K562 (cell line): Measurements from ENCODE around the gene PLEKHM3. TPM values are rescaled to one million over a fixed set of nuclear protein-coding genes. Genes with fewer than 3 reads are reported as not detected.

Source experiments
- ATAC-seq: fragments of 200-7000 bp; cut with Tn5 transposase; 3 replicates; pipeline ENCODE4 v1.9.1; 2020; ENCODE audit warnings: moderate library complexity
- BruUV-seq: library from RNA; stranded (reverse); fragments of 400-500 nt; replicated peaks from 2 replicates; lab custom pipeline; 2021; lab: Mats Ljungman, UMichigan
- CTCF ChIA-PET: fragments of 300-600 bp; formaldehyde crosslinking; extraction: SDS; loops from one replicate; lab custom pipeline; 2021; ENCODE audit warnings: low intra/inter-chr PET ratio; lab: Yijun Ruan, JAX
- POLR2A ChIA-PET: fragments of 300-600, 350-650 bp; sonication (Branson Sonifier 250); formaldehyde crosslinking; extraction: SDS; loops from one replicate; lab custom pipeline; 2021; ENCODE audit warnings: antibody characterized with exemption, inconsistent platforms; lab: Yijun Ruan, JAX
- DNase-seq, 4 experiments: peaks; one replicate each; pipeline versions ENCODE4 v3.0.0 to v3.0.0-alpha.2; 2011 to 2018; ENCODE audit warnings: low spot score in 3 of 4, mixed read lengths in 3 of 4; ENCODE audit errors: extremely low read depth in 1 of 4
- FAIRE-seq: peaks from 2 replicates; lab custom pipeline; 2011; peaks lifted over from hg19 to GRCh38; lab: Jason Lieb, UNC
- H2AFZ ChIP-seq: 2 replicates; pipeline ENCODE4 v1.6.0; 2011; ENCODE audit warnings: low read depth, low read length, control low read depth, inconsistent platforms
- H3K27ac ChIP-seq: fragments of 200-600 bp; 3 replicates; pipeline ENCODE4 v1.8.0; 2011; ENCODE audit warnings: low read depth, mild to moderate bottlenecking, control low read depth, inconsistent platforms, low read length, moderate library complexity, mixed read lengths; ENCODE audit errors: extremely low read depth
- H3K27me3 ChIP-seq, 2 experiments: fragments of 300-600 bp in 1 of 2; 2 replicates in 1 of 2; 3 replicates in 1 of 2; pipeline versions ENCODE4 v1.6.0 to v1.8.0; 2011; ENCODE audit warnings: inconsistent platforms in 2 of 2, low read length in 2 of 2, mild to moderate bottlenecking in 1 of 2, mixed read lengths in 1 of 2, moderate library complexity in 1 of 2; ENCODE audit not compliant: control insufficient read depth in 2 of 2, insufficient read depth in 2 of 2
- H3K36me3 ChIP-seq: fragments of 300-600 bp; 3 replicates; pipeline ENCODE4 v1.8.0; 2011; ENCODE audit warnings: mild to moderate bottlenecking, low read length, inconsistent platforms; ENCODE audit not compliant: control insufficient read depth, insufficient read depth
- H3K4me1 ChIP-seq, 2 experiments: fragments of 200-600 bp in 1 of 2; replicated peaks in 1 of 2; 2 replicates in 1 of 2; 3 replicates in 1 of 2; pipeline versions ENCODE4 v1.5.1 to v1.8.0; 2011; ENCODE audit warnings: inconsistent platforms in 2 of 2, low read length in 2 of 2, mild to moderate bottlenecking in 1 of 2, mixed read lengths in 1 of 2, moderate library complexity in 1 of 2; ENCODE audit not compliant: control insufficient read depth in 2 of 2, insufficient read depth in 2 of 2
- H3K4me2 ChIP-seq: 2 replicates; pipeline ENCODE4 v1.6.1; 2011; ENCODE audit warnings: low read length, control low read depth, inconsistent platforms, mixed read lengths; ENCODE audit not compliant: insufficient read depth
- H3K4me3 ChIP-seq: fragments of 200-600 bp; sonication (generic), shearing (Covaris generic); 2 replicates; pipeline ENCODE4 v1.5.1; 2016; ENCODE audit warnings: control low read depth, inconsistent platforms
- H3K79me2 ChIP-seq: fragments of 200-600 bp; 3 replicates; pipeline ENCODE4 v1.8.0; 2011; ENCODE audit warnings: low read length, inconsistent platforms; ENCODE audit not compliant: control insufficient read depth, insufficient read depth
- H3K9ac ChIP-seq, 2 experiments: 2 replicates each; pipeline versions ENCODE4 v1.6.0 to v1.6.1; 2011; ENCODE audit warnings: low read depth in 2 of 2, low read length in 2 of 2, control low read depth in 1 of 2, inconsistent platforms in 1 of 2, mild to moderate bottlenecking in 1 of 2, mixed read lengths in 1 of 2; ENCODE audit not compliant: insufficient read depth in 1 of 2
- H3K9me1 ChIP-seq: one replicate; pipeline ENCODE4 v1.6.0; 2011; ENCODE audit warnings: inconsistent platforms, mild to moderate bottlenecking, low read length, moderate library complexity; ENCODE audit not compliant: control insufficient read depth, insufficient read depth
- H3K9me3 ChIP-seq: replicated peaks from 2 replicates; pipeline ENCODE4 v1.5.1; 2011; ENCODE audit warnings: low read depth, low read length, inconsistent platforms; ENCODE audit not compliant: control insufficient read depth, insufficient read depth
- H4K20me1 ChIP-seq: replicated peaks from 2 replicates; pipeline ENCODE4 v1.6.1; 2011; ENCODE audit warnings: low read length, inconsistent platforms, mixed read lengths; ENCODE audit not compliant: control insufficient read depth, insufficient read depth
- DDX20 ChIP-seq: fragments of 450-650 bp; IDR thresholded peaks from 2 replicates; pipeline ENCODE4 v1.6.1; 2016; ENCODE audit warnings: missing genetic modification characterization, low read depth, mild to moderate bottlenecking, missing compliant biosample characterization, moderate library complexity
- IFI16 ChIP-seq: fragments of 250-450 bp; sonication (Bioruptor Pico); IDR thresholded peaks from 2 replicates; pipeline ENCODE4 v2.1.2; 2022; ENCODE audit warnings: mild to moderate bottlenecking, inconsistent platforms
- PHF20 ChIP-seq: fragments of 450-650 bp; IDR thresholded peaks from 2 replicates; pipeline ENCODE4 v1.6.1; 2018; ENCODE audit not compliant: partially characterized antibody
- SRSF1 ChIP-seq: fragments of 200-400 bp; formaldehyde crosslinking; IDR thresholded peaks from 2 replicates; pipeline ENCODE4 v1.6.1; 2017; ENCODE audit warnings: mild to moderate bottlenecking, low read depth, low read length, moderate library complexity
- ZEB2 ChIP-seq: fragments of 450-650 bp; IDR thresholded peaks from 2 replicates; pipeline ENCODE4 v1.6.1; 2016
- ZNF324 ChIP-seq: fragments of 250-450 bp; sonication (Bioruptor Pico); IDR thresholded peaks from 2 replicates; pipeline ENCODE4 v1.4.0; 2020; ENCODE audit warnings: mild to moderate bottlenecking
- WGBS: fragments of 100-300 bp; shearing (Covaris generic); methylation state at CpG from one replicate; pipeline ENCODE4 v1.1.6; 2016; ENCODE audit warnings: low coverage, mixed read lengths; ENCODE audit not compliant: insufficient coverage; ENCODE audit errors: missing lambda C conversion rate; 5-methylcytosine and 5-hydroxymethylcytosine counted together
- in situ Hi-C: fragments of 300-500 bp; cut with MboI; formaldehyde crosslinking; loops from 4 replicates; pipeline ENCODE4 v1.15.0; 2018; ENCODE audit warnings: inconsistent platforms, mixed read lengths
- intact Hi-C: fragments of 100-400 bp; cut with micrococcal nuclease; formaldehyde crosslinking; loops from 2 replicates; pipeline ENCODE4 v1.14.2; 2022
- polyA plus RNA-seq, 8 experiments: library from polyadenylated mRNA; depleted of rRNA in 4 of 8; stranded (reverse) in 5 of 8; unstranded in 3 of 8; fragments of >200 nt; fragmentation: Nextera tagmentation in 2 of 8; fragmentation: Illumina TruSeq in 1 of 8; extraction: Ambion mirVana in 2 of 8; extraction: Trizol in 1 of 8; gene quantifications; 2 replicates each; pipeline versions ENCODE4 v1.2.1 to v1.2.3, GENCODE V29; 2011 to 2014; ENCODE audit warnings: inconsistent platforms in 1 of 8, missing spikeins in 1 of 8
- total RNA-seq, 7 experiments: library from RNA; depleted of rRNA in 6 of 7; stranded (reverse); fragments of >200 nt in 6 of 7; fragmentation: Illumina TruSeq in 2 of 7; extraction: Trizol in 2 of 7; gene quantifications; 2 replicates each; pipeline versions ENCODE4 v1.2.1 to v1.2.3, GENCODE V29; 2011 to 2021; ENCODE audit warnings: low replicate concordance in 1 of 7
- TF ChIP-seq, protein P1 (sequence below): sonication (generic); formaldehyde crosslinking; IDR thresholded peaks from 2 replicates; pipeline ENCODE4 v1.8.0; 2022; ENCODE audit warnings: missing genetic modification reagents, mild to moderate bottlenecking, moderate library complexity, borderline replicate concordance
- TF ChIP-seq, protein P2 (sequence below): fragments of 250-450 bp; sonication (Bioruptor Pico); IDR thresholded peaks from 2 replicates; pipeline ENCODE4 v1.5.0; 2022; ENCODE audit warnings: mild to moderate bottlenecking
- TF ChIP-seq, protein P3 (sequence below): fragments of 450-650 bp; formaldehyde crosslinking; IDR thresholded peaks from 2 replicates; pipeline ENCODE4 v1.4.0; 2020; ENCODE audit warnings: mild to moderate bottlenecking, moderate library complexity

The PLEKHM3 gene
- total and polyA plus RNA-seq, 9 of the 15 experiments (the other 6 are each of a cell fraction or from before 2014, with no cell fraction given): 0.24 to 1.6 (median 1.0) TPM

DNA sequence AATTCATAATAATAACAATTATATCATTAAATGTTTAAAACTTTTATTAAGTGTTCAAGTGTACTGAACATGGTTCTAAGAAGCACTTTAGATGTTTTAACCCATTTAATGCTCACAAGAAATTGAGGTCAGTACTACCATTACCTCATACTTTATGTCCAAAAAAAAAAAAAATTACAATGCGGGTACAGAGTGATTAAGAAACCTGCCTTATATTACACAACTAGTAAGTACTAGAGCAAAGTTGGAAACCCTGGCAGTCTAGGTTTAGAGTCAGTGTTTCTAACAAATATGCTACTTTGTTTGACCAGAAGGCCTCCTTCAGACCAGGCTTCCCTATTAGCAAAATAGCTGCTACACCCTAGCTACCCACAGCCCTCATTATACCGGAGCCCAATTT lies 28.5 kb downstream of the PLEKHM3 start:
- H2AFZ ChIP-seq: no peak overlapping the region
- no peaks in the 10 kb centered on the region for H3K9me1 ChIP-seq
- WGBS: 21% methylated on average over 2 of the region's 2 CpGs
- ATAC-seq: no peak
- H3K4me3 ChIP-seq: no peak overlapping the region
- ChIA-PET CTCF (no interaction called here), POLR2A (interaction anchor here (1.1 kb wide), 1 partner anchor 19 kb away, joined by 3 read pairs; no protein-coding TSS in a partner anchor)
- intact Hi-C loops: no loop called here
- no peaks in the 10 kb centered on the region for H3K4me1 ChIP-seq
- no peak overlapping the region for H3K27ac ChIP-seq
- no peaks in the 10 kb centered on the region for H3K79me2 ChIP-seq
- H3K4me2 ChIP-seq: no peak overlapping the region
- no peak for FAIRE-seq
- no peak overlapping the region for H3K9ac ChIP-seq
- no peak for TF ChIP-seq IFI16 (CRISPR knock-in tag)
- TF ChIP-seq, protein P1, sequence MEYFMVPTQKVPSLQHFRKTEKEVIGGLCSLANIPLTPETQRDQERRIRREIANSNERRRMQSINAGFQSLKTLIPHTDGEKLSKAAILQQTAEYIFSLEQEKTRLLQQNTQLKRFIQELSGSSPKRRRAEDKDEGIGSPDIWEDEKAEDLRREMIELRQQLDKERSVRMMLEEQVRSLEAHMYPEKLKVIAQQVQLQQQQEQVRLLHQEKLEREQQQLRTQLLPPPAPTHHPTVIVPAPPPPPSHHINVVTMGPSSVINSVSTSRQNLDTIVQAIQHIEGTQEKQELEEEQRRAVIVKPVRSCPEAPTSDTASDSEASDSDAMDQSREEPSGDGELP (CRISPR knock-in tag): no peak
- no peak for TF ChIP-seq PHF20
- no peak for TF ChIP-seq ZNF324 (CRISPR knock-in tag)
- no peak for TF ChIP-seq SRSF1
- no peak for TF ChIP-seq ZEB2
- TF ChIP-seq DDX20 (tag): no peak
- TF ChIP-seq, protein P2, sequence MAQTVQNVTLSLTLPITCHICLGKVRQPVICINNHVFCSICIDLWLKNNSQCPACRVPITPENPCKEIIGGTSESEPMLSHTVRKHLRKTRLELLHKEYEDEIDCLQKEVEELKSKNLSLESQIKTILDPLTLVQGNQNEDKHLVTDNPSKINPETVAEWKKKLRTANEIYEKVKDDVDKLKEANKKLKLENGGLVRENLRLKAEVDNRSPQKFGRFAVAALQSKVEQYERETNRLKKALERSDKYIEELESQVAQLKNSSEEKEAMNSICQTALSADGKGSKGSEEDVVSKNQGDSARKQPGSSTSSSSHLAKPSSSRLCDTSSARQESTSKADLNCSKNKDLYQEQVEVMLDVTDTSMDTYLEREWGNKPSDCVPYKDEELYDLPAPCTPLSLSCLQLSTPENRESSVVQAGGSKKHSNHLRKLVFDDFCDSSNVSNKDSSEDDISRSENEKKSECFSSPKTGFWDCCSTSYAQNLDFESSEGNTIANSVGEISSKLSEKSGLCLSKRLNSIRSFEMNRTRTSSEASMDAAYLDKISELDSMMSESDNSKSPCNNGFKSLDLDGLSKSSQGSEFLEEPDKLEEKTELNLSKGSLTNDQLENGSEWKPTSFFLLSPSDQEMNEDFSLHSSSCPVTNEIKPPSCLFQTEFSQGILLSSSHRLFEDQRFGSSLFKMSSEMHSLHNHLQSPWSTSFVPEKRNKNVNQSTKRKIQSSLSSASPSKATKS (CRISPR knock-in tag): no peak
- TF ChIP-seq, protein P3, sequence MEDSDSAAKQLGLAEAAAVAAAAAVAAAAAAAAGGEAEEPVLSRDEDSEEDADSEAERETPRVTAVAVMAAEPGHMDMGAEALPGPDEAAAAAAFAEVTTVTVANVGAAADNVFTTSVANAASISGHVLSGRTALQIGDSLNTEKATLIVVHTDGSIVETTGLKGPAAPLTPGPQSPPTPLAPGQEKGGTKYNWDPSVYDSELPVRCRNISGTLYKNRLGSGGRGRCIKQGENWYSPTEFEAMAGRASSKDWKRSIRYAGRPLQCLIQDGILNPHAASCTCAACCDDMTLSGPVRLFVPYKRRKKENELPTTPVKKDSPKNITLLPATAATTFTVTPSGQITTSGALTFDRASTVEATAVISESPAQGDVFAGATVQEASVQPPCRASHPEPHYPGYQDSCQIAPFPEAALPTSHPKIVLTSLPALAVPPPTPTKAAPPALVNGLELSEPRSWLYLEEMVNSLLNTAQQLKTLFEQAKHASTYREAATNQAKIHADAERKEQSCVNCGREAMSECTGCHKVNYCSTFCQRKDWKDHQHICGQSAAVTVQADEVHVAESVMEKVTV (CRISPR knock-in tag): no peak
- BruUV-seq: no TSS peak
- in situ Hi-C loops: no loop called here
- DNase-seq: no peak
- no peaks in the 10 kb centered on the region for H3K27me3 ChIP-seq
- H3K9me3 ChIP-seq: no peaks in the 10 kb centered on the region
- H4K20me1 ChIP-seq: no peaks in the 10 kb centered on the region
- H3K36me3 ChIP-seq: no peaks in the 10 kb centered on the region
